ENCODE results near the gene GALNT16. TPM values are rescaled to one million over a fixed set of nuclear protein-coding genes. Genes with fewer than 3 reads are reported as not detected.
"Not testable (repeated sequence)": the region's sequence is repeated elsewhere in the genome, so short reads cannot be mapped to it uniquely, and the experiment has no call there.

GALNT16 gene
- total RNA-seq, 2 experiments from 2014 or later, result not detected

- H3K27ac Mint-ChIP-seq, CTCF ChIA-PET, DNase-seq, H3K27me3 Mint-ChIP-seq, H3K9me3 Mint-ChIP-seq, H3K4me3 Mint-ChIP-seq: not testable (repeated sequence)
- POLR2A ChIA-PET, result interaction anchor here (1.2 kb wide), 1 partner anchor 24 kb away, joined by 3 read pairs; no protein-coding TSS in a partner anchor
- H3K36me3 Mint-ChIP-seq, result peaks cover 75% of the 10 kb centered on the region
- H3K4me1 Mint-ChIP-seq (ENCODE audit: low read depth), result peaks cover 68% of the 10 kb centered on the region
- intact Hi-C loops (cut with micrococcal nuclease), result loop anchor here (10.0 kb wide), 1 partner anchor 267 kb away; no protein-coding TSS in a partner anchor
These were observed 131.4 kb downstream of the GALNT16 start for GRCh38 chr14:69391400-69391799.

- no peaks in the 10 kb centered on the region for H3K9me3 Mint-ChIP-seq
- POLR2A ChIA-PET, result no interaction called here
- H3K27me3 Mint-ChIP-seq, result no peaks in the 10 kb centered on the region
- H3K4me3 Mint-ChIP-seq, result peak overlapping the region; percentile 20
- peaks cover 71% of the 10 kb centered on the region for H3K4me1 Mint-ChIP-seq (ENCODE audit: low read depth)
- DNase-seq, result no peak
- CTCF ChIA-PET, result interaction anchor here (0.7 kb wide), 1 partner anchor 101 kb away, joined by 3 read pairs; no protein-coding TSS in a partner anchor
- H3K36me3 Mint-ChIP-seq, result peaks cover 77% of the 10 kb centered on the region
- intact Hi-C loops (cut with micrococcal nuclease), result loop anchor here (10.0 kb wide), 1 partner anchor 268 kb away; no protein-coding TSS in a partner anchor
- H3K27ac Mint-ChIP-seq, result peak overlapping the region; percentile 34
These were observed 132.5 kb downstream of the GALNT16 start for GRCh38 chr14:69392481-69392880.

- DNase-seq, result no peak
- CTCF ChIA-PET, result interaction anchor here (1.3 to 3.0 kb wide), 3 partner anchors 64 to 153 kb away, joined by 3 to 11 read pairs (median 5); partner anchors contain the start of gene GALNT16
These were observed 136.0 kb downstream of the GALNT16 start for GRCh38 chr14:69395929-69396328.

GRCh38 chr14:69398053-69398817, 138.3 kb downstream of the GALNT16 start, which contains the start of the genes ERH and SLC39A9:
Gene ERH (minus strand): TSS chr14:69398299. CDS start chr14:69398233, 66 bp downstream.
Gene SLC39A9 (plus strand): TSS chr14:69398692. CDS start chr14:69399370, 678 bp downstream.
- Mint-ChIP-seq H3K36me3 (peaks cover 51% of the 10 kb centered on the region), H3K9me3 (no peaks in the 10 kb centered on the region), H3K4me1 (ENCODE audit: low read depth) (peaks cover 67% of the 10 kb centered on the region), H3K27me3 (no peaks in the 10 kb centered on the region), H3K4me3 (peak within 1 kb of the TSS; percentile 97), H3K27ac (peak within 1 kb of the TSS; percentile 100)
- peak; percentile 96 for DNase-seq
- POLR2A ChIA-PET, result interaction anchor here (0.7 to 2.0 kb wide), 9 partner anchors 12 to 245 kb away, joined by 3 to 12 read pairs (median 4); partner anchors contain the start of genes DCAF5 and EXD2
- CTCF ChIA-PET, result interaction anchor here (0.6 to 3.0 kb wide), 3 partner anchors 10 to 156 kb away, joined by 3 to 11 read pairs (median 3); no protein-coding TSS in a partner anchor
- intact Hi-C loops (cut with micrococcal nuclease), result loop anchor here (1.0 to 10.0 kb wide), 5 partner anchors 40 to 369 kb away; partner anchors contain the start of gene SRSF5

More at GRCh38 chr14:69395929-69396328, 136.0 kb downstream of the GALNT16 start:
- H3K27me3 Mint-ChIP-seq, result no peaks in the 10 kb centered on the region
- no peaks in the 10 kb centered on the region for H3K9me3 Mint-ChIP-seq
- H3K36me3 Mint-ChIP-seq, result peaks cover 66% of the 10 kb centered on the region
- intact Hi-C loops (cut with micrococcal nuclease), result loop anchor here (10.0 kb wide), 1 partner anchor 271 kb away; no protein-coding TSS in a partner anchor
- peak overlapping the region; percentile 100 for H3K27ac Mint-ChIP-seq
- POLR2A ChIA-PET, result interaction anchor here (0.6 kb wide), 1 partner anchor 249 kb away, joined by 3 read pairs; no protein-coding TSS in a partner anchor
- H3K4me3 Mint-ChIP-seq, result peak overlapping the region; percentile 97
- peaks cover 72% of the 10 kb centered on the region for H3K4me1 Mint-ChIP-seq (ENCODE audit: low read depth)

GRCh38 chr14:69398818-69399210, 138.9 kb downstream of the GALNT16 start:
- Mint-ChIP-seq H3K9me3 (no peaks in the 10 kb centered on the region), H3K36me3 (peaks cover 45% of the 10 kb centered on the region), H3K4me3 (peak overlapping the region; percentile 97), H3K4me1 (ENCODE audit: low read depth) (peaks cover 63% of the 10 kb centered on the region), H3K27ac (peak overlapping the region; percentile 100), H3K27me3 (no peaks in the 10 kb centered on the region)
- CTCF ChIA-PET, result interaction anchor here (0.6 to 3.0 kb wide), 2 partner anchors 10 to 61 kb away, joined by 3 to 11 read pairs; no protein-coding TSS in a partner anchor
- DNase-seq, result no peak
- POLR2A ChIA-PET, result interaction anchor here (1.2 to 1.7 kb wide), 3 partner anchors 42 to 207 kb away, joined by 4 to 12 read pairs (median 7); partner anchors contain the start of gene EXD2
- intact Hi-C loops (cut with micrococcal nuclease), result loop anchor here (1.0 to 10.0 kb wide), 5 partner anchors 41 to 368 kb away; partner anchors contain the start of gene SRSF5

GRCh38 chr14:69399750-69400149, 139.8 kb downstream of the GALNT16 start:
- Mint-ChIP-seq H3K27me3 (no peaks in the 10 kb centered on the region), H3K4me1 (ENCODE audit: low read depth) (peaks cover 61% of the 10 kb centered on the region), H3K4me3 (peak overlapping the region; percentile 97), H3K27ac (no peak overlapping the region), H3K9me3 (no peaks in the 10 kb centered on the region), H3K36me3 (peaks cover 41% of the 10 kb centered on the region)
- ChIA-PET CTCF (no interaction called here), POLR2A (interaction anchor here (0.6 to 1.0 kb wide), 2 partner anchors 177 to 200 kb away, joined by 3 read pairs; no protein-coding TSS in a partner anchor)
- DNase-seq, result no peak
- intact Hi-C loops (cut with micrococcal nuclease), result loop anchor here (2.0 to 10.0 kb wide), 2 partner anchors 61 to 275 kb away; no protein-coding TSS in a partner anchor

- no peaks in the 10 kb centered on the region for H3K9me3 Mint-ChIP-seq
- intact Hi-C loops (cut with micrococcal nuclease), result no loop called here
- ChIA-PET POLR2A (interaction anchor here (0.6 to 1.0 kb wide), 2 partner anchors 177 to 201 kb away, joined by 3 read pairs; no protein-coding TSS in a partner anchor), CTCF (no interaction called here)
- peaks cover 60% of the 10 kb centered on the region for H3K4me1 Mint-ChIP-seq (ENCODE audit: low read depth)
- no peaks in the 10 kb centered on the region for H3K27me3 Mint-ChIP-seq
- no peak for DNase-seq
- peaks cover 38% of the 10 kb centered on the region for H3K36me3 Mint-ChIP-seq
- H3K4me3 Mint-ChIP-seq, result peak overlapping the region; percentile 97
- H3K27ac Mint-ChIP-seq, result no peak overlapping the region
These were observed 140.2 kb downstream of the GALNT16 start for GRCh38 chr14:69400154-69400553.

GRCh38 chr14:69401841-69402240, 141.9 kb downstream of the GALNT16 start:
- no peak overlapping the region for H3K4me3 Mint-ChIP-seq
- intact Hi-C loops (cut with micrococcal nuclease), result no loop called here
- no peaks in the 10 kb centered on the region for H3K27me3 Mint-ChIP-seq
- CTCF ChIA-PET, result interaction anchor here (2.2 kb wide), 1 partner anchor 58 kb away, joined by 9 read pairs; no protein-coding TSS in a partner anchor
- H3K36me3 Mint-ChIP-seq, result peaks cover 21% of the 10 kb centered on the region
- no peak overlapping the region for H3K27ac Mint-ChIP-seq
- no peak for DNase-seq
- POLR2A ChIA-PET, result no interaction called here
- H3K4me1 Mint-ChIP-seq (ENCODE audit: low read depth), result peaks cover 46% of the 10 kb centered on the region
- no peaks in the 10 kb centered on the region for H3K9me3 Mint-ChIP-seq

- no peak overlapping the region for H3K27ac Mint-ChIP-seq
- no peaks in the 10 kb centered on the region for H3K9me3 Mint-ChIP-seq
- CTCF ChIA-PET, result no interaction called here
- H3K36me3 Mint-ChIP-seq, result peaks cover 17% of the 10 kb centered on the region
- no peaks in the 10 kb centered on the region for H3K27me3 Mint-ChIP-seq
- H3K4me1 Mint-ChIP-seq (ENCODE audit: low read depth), result peaks cover 39% of the 10 kb centered on the region
- intact Hi-C loops (cut with micrococcal nuclease), result no loop called here
- DNase-seq, result no peak
- no peak overlapping the region for H3K4me3 Mint-ChIP-seq
- POLR2A ChIA-PET, result no interaction called here
These were observed 144.5 kb downstream of the GALNT16 start for GRCh38 chr14:69404478-69404877.

GRCh38 chr14:69404883-69405282, 144.9 kb downstream of the GALNT16 start:
- H3K27ac Mint-ChIP-seq, result no peak overlapping the region
- no peaks in the 10 kb centered on the region for H3K27me3 Mint-ChIP-seq
- DNase-seq, result no peak
- H3K4me1 Mint-ChIP-seq (ENCODE audit: low read depth), result peaks cover 35% of the 10 kb centered on the region
- CTCF ChIA-PET, result no interaction called here
- intact Hi-C loops (cut with micrococcal nuclease), result no loop called here
- peaks cover 17% of the 10 kb centered on the region for H3K36me3 Mint-ChIP-seq
- no peaks in the 10 kb centered on the region for H3K9me3 Mint-ChIP-seq
- H3K4me3 Mint-ChIP-seq, result no peak overlapping the region
- POLR2A ChIA-PET, result no interaction called here

- H3K27ac Mint-ChIP-seq, result no peak overlapping the region
- no peak for DNase-seq
- intact Hi-C loops (cut with micrococcal nuclease), result no loop called here
- peaks cover 12% of the 10 kb centered on the region for H3K36me3 Mint-ChIP-seq
- POLR2A ChIA-PET, result no interaction called here
- H3K4me1 Mint-ChIP-seq (ENCODE audit: low read depth), result peaks cover 26% of the 10 kb centered on the region
- CTCF ChIA-PET, result no interaction called here
- no peaks in the 10 kb centered on the region for H3K27me3 Mint-ChIP-seq
- no peaks in the 10 kb centered on the region for H3K9me3 Mint-ChIP-seq
- H3K4me3 Mint-ChIP-seq, result no peak overlapping the region
These were observed 145.8 kb downstream of the GALNT16 start for GRCh38 chr14:69405762-69406161.

Measured in activated CD4-positive, alpha-beta memory T cell treated with anti-CD3 and anti-CD28 coated beads for 36 hours (primary cell).